T-helper 22 cell (primary cell): ENCODE data around the gene KIF2C.
"Not testable (repeated sequence)": the region's sequence is repeated elsewhere in the genome, so short reads cannot be mapped to it uniquely, and the experiment has no call there.

Experiments
- DNase-seq: peaks from one replicate; pipeline ENCODE4 v3.0.0-alpha.2; 2020; ENCODE audit warnings: low read depth

Gene KIF2C

DNA sequence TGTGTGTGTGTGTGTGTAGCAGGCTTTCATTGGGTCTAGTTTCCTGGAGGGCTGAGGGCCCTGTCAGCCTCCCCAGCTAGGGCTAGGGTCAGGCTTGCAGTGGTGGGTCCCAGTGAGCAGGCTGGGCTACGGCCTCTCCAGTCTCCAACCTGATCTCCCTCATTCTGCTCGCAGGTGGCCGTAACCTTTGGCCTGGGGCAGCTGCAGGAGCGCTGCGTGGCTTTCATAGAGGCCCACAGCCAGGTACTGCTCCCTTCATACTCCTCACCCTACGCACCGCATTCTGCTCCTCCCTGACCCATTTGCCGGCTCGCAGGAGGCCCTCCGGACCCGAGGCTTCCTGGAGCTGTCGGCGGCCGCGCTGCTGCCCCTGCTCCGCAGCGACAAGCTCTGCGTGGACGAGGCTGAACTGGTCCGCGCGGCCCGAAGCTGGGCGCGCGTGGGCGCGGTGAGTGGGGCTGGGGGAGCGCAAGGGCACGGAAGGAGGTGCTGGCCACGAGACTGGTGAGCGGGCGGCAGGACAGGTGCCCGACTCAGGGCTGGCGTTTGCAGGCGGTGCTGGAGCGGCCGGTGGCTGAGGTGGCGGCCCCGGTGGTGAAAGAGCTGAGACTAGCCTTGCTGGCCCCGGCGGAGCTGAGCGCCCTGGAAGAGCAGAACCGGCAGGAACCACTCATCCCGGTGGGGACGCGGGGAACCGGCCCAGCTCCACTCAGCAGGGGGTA, 73.3 kb downstream of the KIF2C start:
- no peak for DNase-seq

DNA sequence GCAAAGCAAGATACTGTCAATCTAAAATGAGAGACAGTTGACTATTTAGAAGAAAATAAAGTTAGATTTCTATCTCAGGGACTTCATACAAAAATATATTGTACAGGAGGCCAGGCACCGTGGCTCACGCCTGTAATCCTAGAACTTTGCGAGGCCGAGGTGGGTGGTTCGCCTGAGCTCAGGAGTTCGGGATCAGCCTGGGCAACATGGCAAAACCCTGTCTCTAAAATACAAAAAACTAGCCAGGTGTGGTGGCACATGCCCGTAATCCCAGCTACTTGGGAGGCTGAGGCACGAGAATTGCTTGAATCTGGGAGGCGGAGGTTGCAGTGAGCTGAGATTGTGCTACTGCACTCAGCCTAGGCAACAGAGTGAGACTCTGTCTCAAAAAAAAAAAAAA, 76.3 kb downstream of the KIF2C start:
- not testable (repeated sequence) for DNase-seq

DNA sequence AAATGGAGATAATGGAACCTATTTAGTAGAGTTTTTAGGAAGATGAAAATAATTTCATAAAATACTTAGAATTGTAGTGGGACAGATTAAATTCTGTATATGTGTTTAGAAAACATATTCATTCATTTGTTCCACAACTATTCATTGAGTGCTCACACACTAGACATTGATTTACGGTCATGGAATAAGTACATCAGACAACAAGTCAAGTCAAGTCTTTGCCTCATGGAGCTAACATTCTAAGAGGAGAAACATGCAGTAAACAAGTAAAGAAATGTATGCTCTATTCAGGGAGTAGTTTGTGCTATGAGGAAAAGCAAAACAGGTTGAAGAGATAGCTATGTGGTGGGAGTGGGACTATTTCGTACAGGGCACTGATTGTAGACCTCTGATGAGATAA, 77.7 kb downstream of the KIF2C start:
- no peak for DNase-seq
